Epithelial cell of proximal tubule (primary cell): ENCODE data around the gene RPL22. TPM values are rescaled to one million over a fixed set of nuclear protein-coding genes. Genes with fewer than 3 reads are reported as not detected.
"Not testable (repeated sequence)": the region's sequence is repeated elsewhere in the genome, so short reads cannot be mapped to it uniquely, and the experiment has no call there.

Source experiments
- DNase-seq: peaks from one replicate; pipeline ENCODE4 v3.0.0-alpha.2; 2011; ENCODE audit warnings: low read depth
- H3K4me3 ChIP-seq: 2 replicates; pipeline ENCODE4 v1.5.1; 2011; ENCODE audit warnings: low read depth, mild to moderate bottlenecking, low read length
- CTCF ChIP-seq: conservative IDR thresholded peaks from 2 replicates; pipeline ENCODE4 v1.5.1; 2012; ENCODE audit warnings: low read depth, mild to moderate bottlenecking, low read length
- total RNA-seq: library from RNA; depleted of rRNA; stranded (reverse); fragments of >200 nt; gene quantifications from 2 replicates; pipeline ENCODE4 v1.2.3, GENCODE V29; 2015

The RPL22 gene
- total RNA-seq, 1 donor from 2014 or later = 341 TPM

DNA sequence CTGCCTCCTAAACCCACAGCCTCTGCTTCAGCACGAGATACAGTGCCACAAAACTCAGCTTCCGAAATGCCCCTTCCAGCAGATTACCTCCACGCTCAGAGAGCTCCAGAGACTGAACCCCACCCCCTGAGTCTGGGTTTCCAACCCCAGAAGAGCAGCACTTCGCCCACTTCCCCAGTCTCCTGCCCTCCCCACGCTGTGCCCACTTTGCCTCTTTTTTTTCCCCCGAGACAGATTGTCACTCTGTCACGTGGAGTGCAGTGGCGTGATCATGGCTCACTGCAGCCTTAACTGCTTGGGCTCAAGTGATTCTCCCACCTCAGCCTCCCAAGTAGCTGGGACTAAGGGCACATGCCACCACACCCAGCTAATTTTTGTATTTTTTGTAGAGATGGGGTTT lies 26.3 kb upstream of the RPL22 start:
- TF ChIP-seq CTCF = no peak
- H3K4me3 ChIP-seq = no peak overlapping the region
- DNase-seq = no peak

DNA sequence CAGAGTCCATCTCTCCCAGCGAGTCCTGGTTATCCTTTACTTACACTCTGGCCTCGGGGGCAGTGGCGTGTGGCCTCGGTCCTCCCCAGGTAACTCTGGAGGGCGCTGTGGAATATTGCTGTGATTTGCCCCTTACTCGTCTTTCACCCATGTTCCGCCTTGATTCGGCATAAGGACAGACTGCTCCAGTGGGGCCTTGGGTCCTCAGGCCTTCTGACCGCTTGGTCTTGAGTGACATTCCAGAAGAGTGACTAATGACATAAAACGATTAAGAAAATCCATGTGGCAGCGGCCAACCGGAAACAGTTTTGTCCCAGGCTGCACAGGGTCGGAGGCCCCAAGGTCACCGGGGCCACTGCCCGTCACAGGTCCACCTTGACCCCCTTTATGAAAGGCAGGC lies 25.3 kb upstream of the RPL22 start:
- no peak overlapping the region for H3K4me3 ChIP-seq
- no peak for DNase-seq
- no peak for TF ChIP-seq CTCF

GRCh38 chr1:6223617-6224016 lies 24.2 kb upstream of the RPL22 start:
- no peak for DNase-seq
- no peak for TF ChIP-seq CTCF
- H3K4me3 ChIP-seq = no peak overlapping the region

DNA sequence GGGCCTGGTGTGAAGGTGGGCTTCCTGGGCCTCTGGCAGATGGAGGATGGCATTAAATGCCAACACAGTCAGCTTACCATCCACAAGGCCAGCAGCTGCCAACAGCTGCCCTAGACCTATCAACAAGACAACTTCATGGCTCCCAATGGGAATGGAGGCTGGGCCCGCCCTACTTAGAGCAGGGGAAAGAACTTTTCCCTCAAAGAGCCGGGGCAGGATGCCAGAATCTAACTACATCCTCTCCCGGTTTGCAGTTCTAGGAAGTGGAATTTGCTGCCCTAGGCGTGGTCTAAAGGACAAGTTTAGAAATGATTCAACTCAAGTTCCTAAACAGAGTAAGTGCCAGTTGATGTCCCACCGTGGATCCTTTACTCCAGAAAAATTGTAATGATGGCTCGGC lies 23.2 kb upstream of the RPL22 start:
- DNase-seq = no peak
- no peak for TF ChIP-seq CTCF
- no peak overlapping the region for H3K4me3 ChIP-seq

DNA sequence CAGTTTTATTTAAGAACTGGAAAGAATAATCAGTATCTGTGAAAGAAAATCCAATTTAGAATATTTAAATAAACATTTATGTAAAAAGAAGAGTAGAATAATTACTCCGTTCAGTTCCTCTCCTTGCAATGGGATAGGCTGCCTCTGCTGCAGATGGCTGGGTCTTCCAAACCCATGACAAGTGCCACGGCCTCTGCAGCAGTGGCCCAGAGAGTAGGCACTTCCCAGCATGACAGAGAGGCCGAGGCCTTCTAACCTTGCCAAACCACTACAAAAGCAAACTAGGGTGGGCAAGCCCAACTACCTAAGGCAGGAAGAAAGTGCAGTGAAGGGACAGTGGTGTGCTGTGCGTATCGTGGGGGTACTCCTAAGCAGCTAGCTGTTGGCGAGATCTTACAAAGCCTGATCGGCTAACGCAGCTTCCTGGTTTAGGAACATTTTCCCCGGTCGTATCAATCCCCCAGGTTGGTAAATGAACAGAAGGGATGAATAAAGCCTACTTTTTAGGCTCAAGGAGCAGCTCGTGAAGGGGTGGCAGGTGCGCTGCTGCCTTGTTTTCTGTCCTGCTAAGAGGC lies 21.9 kb upstream of the RPL22 start:
- no peak for TF ChIP-seq CTCF
- no peak overlapping the region for H3K4me3 ChIP-seq
- no peak for DNase-seq

- no peak overlapping the region for H3K4me3 ChIP-seq
- TF ChIP-seq CTCF = no peak
- DNase-seq = no peak
Measured at GRCh38 chr1:6220236-6220635, 20.8 kb upstream of the RPL22 start.

DNA sequence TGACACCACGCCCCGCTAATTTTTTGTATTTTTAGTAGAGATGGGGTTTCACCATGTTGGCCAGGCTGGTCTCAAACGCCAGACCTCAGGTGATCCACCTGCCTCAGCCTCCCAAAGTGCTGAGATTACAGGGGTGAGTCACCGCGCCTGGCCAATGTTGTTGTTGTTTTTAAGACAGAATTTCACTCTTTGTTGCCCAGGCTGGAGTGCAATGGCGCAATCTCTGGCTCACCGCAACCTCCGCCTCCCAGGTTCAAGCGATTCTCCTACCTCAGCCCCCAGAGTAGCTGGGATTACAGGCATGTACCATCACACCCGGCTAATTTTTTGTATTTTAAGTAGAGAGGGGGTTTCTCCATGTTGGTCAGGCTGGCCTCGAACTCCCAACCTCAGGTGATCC lies 20.2 kb upstream of the RPL22 start:
- H3K4me3 ChIP-seq, DNase-seq: not testable (repeated sequence)
